DOHH2 (cell line): ENCODE measurements around the gene BDKRB2.

ENCODE experiments used
- CTCF ChIP-seq: fragments of 200-600 bp; sonication (generic); IDR thresholded peaks from one replicate; pipeline ENCODE4 v1.5.1; 2014; ENCODE audit warnings: antibody characterized with exemption, mild to moderate bottlenecking, low read depth, low read length; ENCODE audit not compliant: poor library complexity, severe bottlenecking
- EZH2phosphoT487 ChIP-seq: fragments of 200-600 bp; sonication (generic); IDR thresholded peaks from 2 replicates; pipeline ENCODE4 v1.6.1; 2017; ENCODE audit warnings: borderline replicate concordance, mild to moderate bottlenecking, antibody characterized with exemption, low read length, moderate library complexity, mixed read lengths

GRCh38 chr14:96284008-96284407 lies 79.4 kb downstream of the BDKRB2 start:
- TF ChIP-seq CTCF: no peak
- no peak for TF ChIP-seq EZH2phosphoT487
